Epidermal melanocyte (primary cell): ENCODE results near the gene ANKRD50.
A peak's percentile ranks its signal among the peaks of the same experiment; 100 is the strongest.

Experiments used
- DNase-seq: peaks from one replicate; pipeline ENCODE4 v3.0.0; 2011; ENCODE audit warnings: low spot score; ENCODE audit not compliant: insufficient read length

Gene ANKRD50

GRCh38 chr4:124712372-124713184 lies at the start of gene ANKRD50:
ANKRD50 (minus strand) TSS chr4:124712732; CDS start chr4:124710511, 2,221 bp downstream.
- DNase-seq = peak; percentile 66

GRCh38 chr4:124757126-124757525 lies 44.6 kb upstream of the ANKRD50 start:
- no peak for DNase-seq

GRCh38 chr4:124754681-124755080 lies 42.1 kb upstream of the ANKRD50 start:
- DNase-seq = no peak

GRCh38 chr4:124753941-124754581 lies 41.5 kb upstream of the ANKRD50 start:
- DNase-seq = no peak

GRCh38 chr4:124749421-124749820 lies 36.9 kb upstream of the ANKRD50 start:
- DNase-seq = no peak

GRCh38 chr4:124748965-124749364 lies 36.4 kb upstream of the ANKRD50 start:
- no peak for DNase-seq

GRCh38 chr4:124745985-124746801 lies 33.7 kb upstream of the ANKRD50 start:
- DNase-seq = no peak

GRCh38 chr4:124743711-124744110 lies 31.2 kb upstream of the ANKRD50 start:
- DNase-seq = no peak

GRCh38 chr4:124740501-124740900 lies 28.0 kb upstream of the ANKRD50 start:
- DNase-seq = no peak

- DNase-seq = no peak
These were observed 26.5 kb upstream of the ANKRD50 start for GRCh38 chr4:124738994-124739393.

- DNase-seq = no peak
These were observed 25.1 kb upstream of the ANKRD50 start for GRCh38 chr4:124737619-124738018.

GRCh38 chr4:124736526-124736925 lies 24.0 kb upstream of the ANKRD50 start:
- no peak for DNase-seq

- no peak for DNase-seq
These were observed 14.9 kb upstream of the ANKRD50 start for GRCh38 chr4:124727331-124727890.

GRCh38 chr4:124726269-124726668 lies 13.7 kb upstream of the ANKRD50 start:
- DNase-seq = no peak

GRCh38 chr4:124722071-124722470 lies 9.5 kb upstream of the ANKRD50 start:
- no peak for DNase-seq

- DNase-seq = no peak
These were observed 4.6 kb upstream of the ANKRD50 start for GRCh38 chr4:124717101-124717500.

GRCh38 chr4:124713185-124713592 lies 657 bp upstream of the ANKRD50 start:
- peak; percentile 44 for DNase-seq

GRCh38 chr4:124711471-124712371 lies 811 bp downstream of the ANKRD50 start:
- peak; percentile 27 for DNase-seq

- no peak for DNase-seq
These were observed 1.6 kb downstream of the ANKRD50 start for GRCh38 chr4:124710911-124711310.

- DNase-seq = no peak
These were observed 2.4 kb downstream of the ANKRD50 start for GRCh38 chr4:124710015-124710741.
